OCI-LY1 (cell line): ENCODE results near the gene IL23A.

Source experiments
- H2AFZ ChIP-seq: fragments of 200-600 bp; sonication (generic), shearing (Covaris generic); 2 replicates; pipeline ENCODE4 v1.6.0; 2014; ENCODE audit warnings: antibody characterized with exemption, mild to moderate bottlenecking, low read length
- H3F3A ChIP-seq: fragments of 200-600 bp; sonication (generic), shearing (Covaris generic); 2 replicates; pipeline ENCODE4 v1.6.0; 2014; ENCODE audit warnings: mild to moderate bottlenecking, antibody characterized with exemption, low read length, moderate library complexity; ENCODE audit not compliant: insufficient read depth
- H3K27ac ChIP-seq: fragments of 200-600 bp; sonication (generic); 2 replicates; pipeline ENCODE4 v1.5.1; 2014; ENCODE audit warnings: low read length, mixed run types, mild to moderate bottlenecking, low read depth; ENCODE audit not compliant: poor library complexity, severe bottlenecking
- H3K27me3 ChIP-seq: fragments of 200-600 bp; sonication (generic); 2 replicates; pipeline ENCODE4 v1.6.0; 2014; ENCODE audit warnings: antibody characterized with exemption, mild to moderate bottlenecking, low read length, moderate library complexity; ENCODE audit not compliant: insufficient read depth
- H3K36me3 ChIP-seq: fragments of 200-600 bp; sonication (generic); 2 replicates; pipeline ENCODE4 v1.6.1; 2014; ENCODE audit warnings: mild to moderate bottlenecking, antibody characterized with exemption, low read length, moderate library complexity, mixed read lengths; ENCODE audit not compliant: insufficient read depth
- H3K4me1 ChIP-seq: fragments of 200-600 bp; sonication (generic); 2 replicates; pipeline ENCODE4 v1.5.1; 2014; ENCODE audit warnings: mild to moderate bottlenecking, low read length, moderate library complexity; ENCODE audit not compliant: insufficient read depth, severe bottlenecking
- H3K4me2 ChIP-seq: fragments of 200-600 bp; sonication (generic), shearing (Covaris generic); 2 replicates; pipeline ENCODE4 v1.6.1; 2014; ENCODE audit warnings: low read length
- H3K4me3 ChIP-seq: fragments of 200-600 bp; sonication (generic); 2 replicates; pipeline ENCODE4 v1.5.1; 2014; ENCODE audit warnings: low read length, low read depth, mild to moderate bottlenecking, mixed read lengths; ENCODE audit not compliant: poor library complexity, severe bottlenecking
- H3K79me2 ChIP-seq: fragments of 200-600 bp; shearing (Covaris generic); 2 replicates; pipeline ENCODE4 v1.6.1; 2016; ENCODE audit warnings: mixed run types, low read length, mixed read lengths; ENCODE audit not compliant: insufficient read depth
- H3K9ac ChIP-seq: fragments of 200-600 bp; sonication (generic), shearing (Covaris generic); 2 replicates; pipeline ENCODE4 v1.6.1; 2014; ENCODE audit warnings: mild to moderate bottlenecking, low read length, mixed read lengths
- H3K9me2 ChIP-seq: fragments of 200-600 bp; sonication (generic), shearing (Covaris generic); 2 replicates; pipeline ENCODE4 v1.6.1; 2014; ENCODE audit warnings: low read depth, mild to moderate bottlenecking, low read length, mixed read lengths
- H3K9me3 ChIP-seq: fragments of 200-600 bp; shearing (Covaris generic); 2 replicates; pipeline ENCODE4 v1.6.1; 2014; ENCODE audit warnings: low read length, mixed read lengths
- H4K20me1 ChIP-seq: fragments of 200-600 bp; sonication (generic), shearing (Covaris generic); 2 replicates; pipeline ENCODE4 v1.6.0; 2016; ENCODE audit warnings: mild to moderate bottlenecking, low read length; ENCODE audit not compliant: insufficient read depth
- EZH2 ChIP-seq: fragments of 200-600 bp; sonication (generic), shearing (Covaris generic); IDR thresholded peaks from 2 replicates; pipeline ENCODE4 v1.8.0; 2017; ENCODE audit warnings: borderline replicate concordance, mixed run types, mild to moderate bottlenecking, antibody characterized with exemption, low read length, moderate library complexity, mixed read lengths
- TF ChIP-seq, protein P1 (sequence below): fragments of 200-600 bp; sonication (generic), shearing (Covaris generic); IDR thresholded peaks from 2 replicates; pipeline ENCODE4 v1.5.1; 2017; ENCODE audit warnings: mild to moderate bottlenecking, antibody characterized with exemption, low read length, moderate library complexity, mixed read lengths

The IL23A gene

DNA sequence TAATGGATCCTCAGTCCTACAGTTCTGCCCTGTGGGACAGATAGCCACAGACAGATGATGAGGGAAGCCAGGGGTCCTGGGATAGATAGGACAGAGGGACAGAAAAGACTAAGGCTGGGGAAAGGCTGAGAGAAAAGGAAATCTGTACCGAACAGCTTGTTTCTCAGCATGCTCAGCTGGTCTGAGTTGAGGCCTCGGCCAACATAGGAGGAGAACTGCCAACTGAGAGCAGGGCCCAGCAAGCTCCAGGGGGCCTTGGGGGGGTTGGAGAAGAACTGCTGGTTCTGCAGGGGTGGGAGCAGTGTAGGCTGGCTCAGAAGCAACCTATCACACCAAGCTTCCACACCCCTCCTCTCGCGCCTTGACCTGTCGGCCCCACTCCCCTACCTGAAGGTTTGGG lies 10.1 kb downstream of the IL23A start:
- Histone ChIP-seq H3K9ac (no peak overlapping the region), H3K27ac (no peak overlapping the region), H3K79me2 (no peaks in the 10 kb centered on the region), H3F3A (no peaks in the 10 kb centered on the region), H2AFZ (no peak overlapping the region), H3K36me3 (peaks cover 71% of the 10 kb centered on the region), H3K27me3 (no peaks in the 10 kb centered on the region), H3K9me3 (no peaks in the 10 kb centered on the region), H3K4me1 (no peaks in the 10 kb centered on the region), H3K4me2 (no peak overlapping the region), H3K9me2 (no peaks in the 10 kb centered on the region), H4K20me1 (no peaks in the 10 kb centered on the region), H3K4me3 (no peak overlapping the region)
- TF ChIP-seq EZH2: no peak
- TF ChIP-seq, protein P1, sequence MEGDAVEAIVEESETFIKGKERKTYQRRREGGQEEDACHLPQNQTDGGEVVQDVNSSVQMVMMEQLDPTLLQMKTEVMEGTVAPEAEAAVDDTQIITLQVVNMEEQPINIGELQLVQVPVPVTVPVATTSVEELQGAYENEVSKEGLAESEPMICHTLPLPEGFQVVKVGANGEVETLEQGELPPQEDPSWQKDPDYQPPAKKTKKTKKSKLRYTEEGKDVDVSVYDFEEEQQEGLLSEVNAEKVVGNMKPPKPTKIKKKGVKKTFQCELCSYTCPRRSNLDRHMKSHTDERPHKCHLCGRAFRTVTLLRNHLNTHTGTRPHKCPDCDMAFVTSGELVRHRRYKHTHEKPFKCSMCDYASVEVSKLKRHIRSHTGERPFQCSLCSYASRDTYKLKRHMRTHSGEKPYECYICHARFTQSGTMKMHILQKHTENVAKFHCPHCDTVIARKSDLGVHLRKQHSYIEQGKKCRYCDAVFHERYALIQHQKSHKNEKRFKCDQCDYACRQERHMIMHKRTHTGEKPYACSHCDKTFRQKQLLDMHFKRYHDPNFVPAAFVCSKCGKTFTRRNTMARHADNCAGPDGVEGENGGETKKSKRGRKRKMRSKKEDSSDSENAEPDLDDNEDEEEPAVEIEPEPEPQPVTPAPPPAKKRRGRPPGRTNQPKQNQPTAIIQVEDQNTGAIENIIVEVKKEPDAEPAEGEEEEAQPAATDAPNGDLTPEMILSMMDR: no peak

DNA sequence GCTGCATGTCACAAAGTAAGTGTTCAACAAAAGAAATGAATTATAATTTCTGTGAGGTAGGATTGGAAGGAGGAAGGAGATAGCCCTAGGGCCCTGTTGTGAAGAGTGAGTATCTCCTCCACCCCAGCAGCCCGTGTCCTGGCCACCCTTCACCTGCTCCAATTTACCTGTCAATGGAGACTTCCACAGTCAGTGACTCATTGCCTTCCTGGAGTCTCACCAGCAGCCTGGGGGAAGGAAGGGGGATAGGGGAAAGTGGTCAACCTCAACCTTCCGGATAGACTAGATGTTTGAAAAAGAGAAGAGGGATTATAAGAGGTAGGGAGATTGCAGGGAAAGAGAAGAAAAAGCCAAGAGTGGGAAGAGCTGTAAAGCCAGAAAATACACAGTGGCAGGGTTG lies 12.0 kb downstream of the IL23A start:
- Histone ChIP-seq H3K27ac (no peak overlapping the region), H3K36me3 (peaks cover 80% of the 10 kb centered on the region), H3K4me1 (no peaks in the 10 kb centered on the region), H4K20me1 (no peaks in the 10 kb centered on the region), H3K4me3 (no peak overlapping the region), H3K9ac (no peak overlapping the region), H3K9me3 (no peaks in the 10 kb centered on the region), H3F3A (no peaks in the 10 kb centered on the region), H3K27me3 (no peaks in the 10 kb centered on the region), H2AFZ (no peak overlapping the region), H3K79me2 (no peaks in the 10 kb centered on the region), H3K4me2 (no peak overlapping the region), H3K9me2 (no peaks in the 10 kb centered on the region)
- no peak for TF ChIP-seq EZH2
- TF ChIP-seq, protein P1: no peak

DNA sequence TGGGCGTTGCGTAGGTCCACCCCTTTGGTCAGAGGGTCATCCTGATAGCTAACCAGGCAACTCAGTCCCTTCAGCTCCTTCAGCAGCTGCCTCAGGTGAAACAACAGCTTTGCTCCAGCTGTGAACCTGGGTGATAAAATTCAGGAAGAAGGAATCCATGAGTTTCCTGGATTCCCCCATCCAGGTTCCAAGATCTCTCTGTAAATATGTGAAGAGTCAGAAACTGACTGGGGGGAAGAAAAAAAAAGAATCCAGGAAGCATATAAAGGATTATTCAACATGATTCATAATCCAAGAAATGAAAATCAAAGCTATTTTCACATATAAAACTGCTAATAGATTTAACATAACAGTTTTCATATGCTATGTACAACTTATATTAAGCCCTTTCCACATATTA lies 12.6 kb downstream of the IL23A start:
- Histone ChIP-seq H3K4me1 (no peaks in the 10 kb centered on the region), H2AFZ (no peak overlapping the region), H4K20me1 (no peaks in the 10 kb centered on the region), H3K4me2 (no peak overlapping the region), H3K9me3 (no peaks in the 10 kb centered on the region), H3K4me3 (no peak overlapping the region), H3K36me3 (peaks cover 80% of the 10 kb centered on the region), H3K27me3 (no peaks in the 10 kb centered on the region), H3K79me2 (no peaks in the 10 kb centered on the region), H3K9me2 (no peaks in the 10 kb centered on the region), H3K27ac (no peak overlapping the region), H3F3A (no peaks in the 10 kb centered on the region), H3K9ac (no peak overlapping the region)
- TF ChIP-seq, protein P1: no peak
- no peak for TF ChIP-seq EZH2
